HEK293 (cell line): ENCODE data around the gene ZC3H18.

Source experiments
- CTCF ChIA-PET: fragments of 350-600 bp; formaldehyde crosslinking; extraction: SDS; loops from one replicate; lab custom pipeline; 2021; ENCODE audit warnings: antibody characterized with exemption; lab: Yijun Ruan, JAX
- POLR2A ChIA-PET: fragments of 300-600 bp; formaldehyde crosslinking; extraction: SDS; loops from one replicate; lab custom pipeline; 2020; ENCODE audit warnings: antibody characterized with exemption, inconsistent platforms; lab: Yijun Ruan, JAX
- H3K27ac ChIP-seq: fragments of 200-500 bp; sonication (Bioruptor generic); 2 replicates; pipeline ENCODE4 v1.5.1; 2014; ENCODE audit warnings: low read depth, low read length, control low read depth, inconsistent platforms; ENCODE audit errors: extremely low read depth
- H3K36me3 ChIP-seq, 2 experiments: fragments of 200-500 bp in 1 of 2; sonication (Bioruptor generic) in 1 of 2; 1 replicate in 1 of 2; 2 replicates in 1 of 2; pipeline ENCODE4 v1.5.1; 2014 to 2017; ENCODE audit warnings: inconsistent platforms in 2 of 2, low read length in 2 of 2; ENCODE audit not compliant: control insufficient read depth in 2 of 2, insufficient read depth in 1 of 2
- H3K4me1 ChIP-seq: fragments of 200-500 bp; sonication (Bioruptor generic); 2 replicates; pipeline ENCODE4 v1.5.1; 2014; ENCODE audit warnings: mild to moderate bottlenecking, low read length, inconsistent platforms; ENCODE audit not compliant: control insufficient read depth, insufficient read depth
- H3K4me3 ChIP-seq: 2 replicates; pipeline ENCODE4 v1.5.1; 2011; ENCODE audit warnings: low read depth, mild to moderate bottlenecking, control low read depth, low read length, moderate library complexity
- H3K9me3 ChIP-seq: fragments of 200-500 bp; sonication (Bioruptor generic); 2 replicates; pipeline ENCODE4 v1.5.1; 2014; ENCODE audit warnings: low read depth, low read length, inconsistent platforms; ENCODE audit not compliant: control insufficient read depth, insufficient read depth
- ATF2 ChIP-seq: fragments of 450-650 bp; formaldehyde crosslinking; IDR thresholded peaks from 2 replicates; pipeline ENCODE4 v1.5.1; 2016; ENCODE audit warnings: missing biosample characterization, missing genetic modification characterization, low read depth
- ELK4 ChIP-seq: IDR thresholded peaks from 2 replicates; pipeline ENCODE4 v1.6.1; 2011; ENCODE audit warnings: mild to moderate bottlenecking, low read depth, low read length, borderline replicate concordance
- KLF10 ChIP-seq: fragments of 450-650 bp; IDR thresholded peaks from 2 replicates; pipeline ENCODE4 v1.5.1; 2018; ENCODE audit warnings: missing biosample characterization, mild to moderate bottlenecking, missing genetic modification characterization
- KLF8 ChIP-seq: fragments of 450-650 bp; formaldehyde crosslinking; IDR thresholded peaks from 2 replicates; pipeline ENCODE4 v1.5.1; 2016; ENCODE audit warnings: missing biosample characterization, missing genetic modification characterization
- PATZ1 ChIP-seq: fragments of 450-650 bp; formaldehyde crosslinking; IDR thresholded peaks from 2 replicates; pipeline ENCODE4 v1.5.1; 2016; ENCODE audit warnings: missing biosample characterization, missing genetic modification characterization
- PRDM10 ChIP-seq: fragments of 450-650 bp; formaldehyde crosslinking; IDR thresholded peaks from 2 replicates; pipeline ENCODE4 v1.5.1; 2016; ENCODE audit warnings: missing biosample characterization, missing genetic modification characterization
- REPIN1 ChIP-seq: fragments of 450-650 bp; formaldehyde crosslinking; IDR thresholded peaks from 2 replicates; pipeline ENCODE4 v1.5.1; 2017; ENCODE audit warnings: missing biosample characterization, missing genetic modification characterization, low read depth
- YY1 ChIP-seq: fragments of 450-650 bp; formaldehyde crosslinking; IDR thresholded peaks from 2 replicates; pipeline ENCODE4 v1.5.1; 2018; ENCODE audit warnings: missing biosample characterization, missing genetic modification characterization
- ZNF121 ChIP-seq: fragments of 450-650 bp; formaldehyde crosslinking; IDR thresholded peaks from 2 replicates; pipeline ENCODE4 v1.5.1; 2016; ENCODE audit warnings: missing biosample characterization, missing genetic modification characterization
- ZNF169 ChIP-seq: fragments of 450-650 bp; formaldehyde crosslinking; IDR thresholded peaks from 2 replicates; pipeline ENCODE4 v1.5.1; 2016; ENCODE audit warnings: missing biosample characterization, missing genetic modification characterization
- ZNF175 ChIP-seq: fragments of 450-650 bp; formaldehyde crosslinking; IDR thresholded peaks from 2 replicates; pipeline ENCODE4 v1.5.1; 2016; ENCODE audit warnings: missing biosample characterization, missing genetic modification characterization
- ZNF18 ChIP-seq: fragments of 450-650 bp; formaldehyde crosslinking; IDR thresholded peaks from 2 replicates; pipeline ENCODE4 v1.5.1; 2016; ENCODE audit warnings: missing biosample characterization, missing genetic modification characterization
- ZNF354C ChIP-seq: fragments of 450-650 bp; formaldehyde crosslinking; IDR thresholded peaks from 2 replicates; pipeline ENCODE4 v1.5.1; 2016; ENCODE audit warnings: missing biosample characterization, missing genetic modification characterization, low read depth, borderline replicate concordance
- ZNF416 ChIP-seq: fragments of 450-650 bp; formaldehyde crosslinking; IDR thresholded peaks from 2 replicates; pipeline ENCODE4 v1.5.1; 2016; ENCODE audit warnings: missing biosample characterization, missing genetic modification characterization
- ZNF449 ChIP-seq: fragments of 450-650 bp; formaldehyde crosslinking; IDR thresholded peaks from 2 replicates; pipeline ENCODE4 v1.5.1; 2017; ENCODE audit warnings: missing biosample characterization, mild to moderate bottlenecking, missing genetic modification characterization, moderate library complexity
- ZNF555 ChIP-seq: fragments of 450-650 bp; formaldehyde crosslinking; conservative IDR thresholded peaks from 2 replicates; pipeline ENCODE4 v1.5.1; 2017; ENCODE audit warnings: missing biosample characterization, mild to moderate bottlenecking, missing genetic modification characterization, inconsistent platforms
- ZNF639 ChIP-seq: fragments of 450-650 bp; formaldehyde crosslinking; IDR thresholded peaks from 2 replicates; pipeline ENCODE4 v1.5.1; 2016; ENCODE audit warnings: missing biosample characterization, missing genetic modification characterization
- ZNF76 ChIP-seq: fragments of 450-650 bp; formaldehyde crosslinking; IDR thresholded peaks from 2 replicates; pipeline ENCODE4; 2016; ENCODE audit warnings: low read depth, missing biosample characterization, missing genetic modification characterization, borderline replicate concordance
- ZNF830 ChIP-seq: fragments of 450-650 bp; IDR thresholded peaks from 2 replicates; pipeline ENCODE4 v1.5.0; 2018; ENCODE audit warnings: missing biosample characterization, missing genetic modification characterization, low read depth, mild to moderate bottlenecking, moderate library complexity
- ZSCAN30 ChIP-seq: fragments of 450-650 bp; IDR thresholded peaks from 2 replicates; pipeline ENCODE4 v1.5.1; 2018; ENCODE audit warnings: missing biosample characterization, mild to moderate bottlenecking, missing genetic modification characterization, moderate library complexity
- ZSCAN5A ChIP-seq: fragments of 450-650 bp; formaldehyde crosslinking; IDR thresholded peaks from 2 replicates; pipeline ENCODE4 v1.5.1; 2016; ENCODE audit warnings: missing biosample characterization, missing genetic modification characterization

The ZC3H18 gene

GRCh38 chr16:88569985-88570690 is at the start of gene ZC3H18 (continued):
- no peak for TF ChIP-seq ATF2 (tag by site-specific recombination)
- TF ChIP-seq ZSCAN30, result peak; percentile 36; the same call in 1 of the 2 replicates
- TF ChIP-seq YY1 (tag by site-specific recombination), result peak; percentile 91
- no peak for TF ChIP-seq ZNF121 (tag by site-specific recombination)
- TF ChIP-seq PATZ1 (tag by site-specific recombination), result peak; percentile 88
- peak; percentile 88 for TF ChIP-seq KLF10 (tag by site-specific recombination)
- TF ChIP-seq ZNF449, result 0 out of 2 replicates have a peak, but pooled peaks have one; percentile 10
- TF ChIP-seq ZNF76 (tag by site-specific recombination), result peak; percentile 31; the same call in 1 of the 2 replicates
- no peak for TF ChIP-seq ZNF169 (tag by site-specific recombination)
- TF ChIP-seq KLF8 (tag by site-specific recombination), result peak; percentile 75; the same call in 1 of the 2 replicates
- TF ChIP-seq PRDM10, result no peak
- TF ChIP-seq ZSCAN5A (tag by site-specific recombination), result no peak
- TF ChIP-seq ZNF830, result no peak
- no peak for TF ChIP-seq ZNF175 (tag by site-specific recombination)
- TF ChIP-seq, all 188 proteins: peak for 43

GRCh38 chr16:88521674-88522073 is 48.5 kb upstream of the ZC3H18 start:
- POLR2A ChIA-PET, result no interaction called here
- CTCF ChIA-PET, result no interaction called here
- Histone ChIP-seq H3K27ac (no peak overlapping the region), H3K36me3 (peaks cover 0 to 7% of the 10 kb centered on the region in 2 experiments; a peak in 1 of 3 replicates), H3K4me3 (no peak overlapping the region), H3K4me1 (no peaks in the 10 kb centered on the region), H3K9me3 (no peaks in the 10 kb centered on the region)
- no peak for TF ChIP-seq ZNF639 (tag by site-specific recombination)
- TF ChIP-seq ZNF555, result no peak
- TF ChIP-seq ZNF416, result no peak
- no peak for TF ChIP-seq ELK4
- TF ChIP-seq REPIN1 (tag by site-specific recombination), result no peak
- TF ChIP-seq ZNF18, result no peak
- no peak for TF ChIP-seq ZNF354C (tag by site-specific recombination)
